Measurements from ENCODE around the gene TNPO2. TPM values are rescaled to one million over a fixed set of nuclear protein-coding genes. Genes with fewer than 3 reads are reported as not detected.
A peak's percentile ranks its signal among the peaks of the same experiment; 100 is the strongest.

The TNPO2 gene
- total RNA-seq: 10 to 100 TPM; 46.0 to 73.0 (median 70.8) TPM

GRCh38 chr19:12723641-12724426 is at the start of gene TNPO2:
Gene TNPO2, minus strand, starts transcription at chr19:12723932. Its CDS starts 2,955 bp downstream, at chr19:12720977.
- no peak for DNase-seq (ENCODE audit: low spot score in 2 of 2)
- Histone ChIP-seq H3K9me3 (no peaks in the 10 kb centered on the region), H3K4me1 (peaks cover 0 to 4% of the 10 kb centered on the region in 2 donors), H3K27me3 (no peaks in the 10 kb centered on the region), H3K4me3 (peak within 1 kb of the TSS; percentile 77 to 97 (median 81)), H3K36me3 (no peaks in the 10 kb centered on the region), H3K27ac (peak within 1 kb of the TSS; percentile 86 to 95)
- intact Hi-C loops (cut with DNase I; ENCODE audit: low total_unique reads): no loop called here
- TF ChIP-seq POLR2AphosphoS5 (IDR thresholded peaks at IDR 0.05): no peak
- no peak for TF ChIP-seq POLR2A (IDR thresholded peaks at IDR 0.05)
- TF ChIP-seq, protein P1, sequence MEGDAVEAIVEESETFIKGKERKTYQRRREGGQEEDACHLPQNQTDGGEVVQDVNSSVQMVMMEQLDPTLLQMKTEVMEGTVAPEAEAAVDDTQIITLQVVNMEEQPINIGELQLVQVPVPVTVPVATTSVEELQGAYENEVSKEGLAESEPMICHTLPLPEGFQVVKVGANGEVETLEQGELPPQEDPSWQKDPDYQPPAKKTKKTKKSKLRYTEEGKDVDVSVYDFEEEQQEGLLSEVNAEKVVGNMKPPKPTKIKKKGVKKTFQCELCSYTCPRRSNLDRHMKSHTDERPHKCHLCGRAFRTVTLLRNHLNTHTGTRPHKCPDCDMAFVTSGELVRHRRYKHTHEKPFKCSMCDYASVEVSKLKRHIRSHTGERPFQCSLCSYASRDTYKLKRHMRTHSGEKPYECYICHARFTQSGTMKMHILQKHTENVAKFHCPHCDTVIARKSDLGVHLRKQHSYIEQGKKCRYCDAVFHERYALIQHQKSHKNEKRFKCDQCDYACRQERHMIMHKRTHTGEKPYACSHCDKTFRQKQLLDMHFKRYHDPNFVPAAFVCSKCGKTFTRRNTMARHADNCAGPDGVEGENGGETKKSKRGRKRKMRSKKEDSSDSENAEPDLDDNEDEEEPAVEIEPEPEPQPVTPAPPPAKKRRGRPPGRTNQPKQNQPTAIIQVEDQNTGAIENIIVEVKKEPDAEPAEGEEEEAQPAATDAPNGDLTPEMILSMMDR (IDR thresholded peaks at IDR 0.05): no peak

GRCh38 chr19:12772323-12772722 is 48.6 kb upstream of the TNPO2 start:
- no peak overlapping the region for H3K27ac ChIP-seq
- DNase-seq (ENCODE audit: low spot score in 2 of 2): no peak
- H3K4me1 ChIP-seq: no peaks in the 10 kb centered on the region
- no peaks in the 10 kb centered on the region for H3K9me3 ChIP-seq
- no peaks in the 10 kb centered on the region for H3K36me3 ChIP-seq
- no peaks in the 10 kb centered on the region for H3K27me3 ChIP-seq
- TF ChIP-seq, protein P1 (IDR thresholded peaks at IDR 0.05): no peak
- no peak for TF ChIP-seq POLR2AphosphoS5 (IDR thresholded peaks at IDR 0.05)
- no peak for TF ChIP-seq POLR2A (IDR thresholded peaks at IDR 0.05)
- intact Hi-C loops (cut with DNase I; ENCODE audit: low total_unique reads): no loop called here
- no peak overlapping the region for H3K4me3 ChIP-seq

- H3K36me3 ChIP-seq: no peaks in the 10 kb centered on the region
- intact Hi-C loops (cut with DNase I; ENCODE audit: low total_unique reads): no loop called here
- TF ChIP-seq POLR2A (IDR thresholded peaks at IDR 0.05) (no peak), POLR2AphosphoS5 (IDR thresholded peaks at IDR 0.05) (no peak)
- TF ChIP-seq, protein P1 (IDR thresholded peaks at IDR 0.05): no peak
- H3K4me3 ChIP-seq: no peak overlapping the region
- H3K27me3 ChIP-seq: no peaks in the 10 kb centered on the region
- no peaks in the 10 kb centered on the region for H3K4me1 ChIP-seq
- no peak overlapping the region for H3K27ac ChIP-seq
- no peak for DNase-seq (ENCODE audit: low spot score in 2 of 2)
- no peaks in the 10 kb centered on the region for H3K9me3 ChIP-seq
Observed at GRCh38 chr19:12770922-12771321, 47.2 kb upstream of the TNPO2 start.

DNA sequence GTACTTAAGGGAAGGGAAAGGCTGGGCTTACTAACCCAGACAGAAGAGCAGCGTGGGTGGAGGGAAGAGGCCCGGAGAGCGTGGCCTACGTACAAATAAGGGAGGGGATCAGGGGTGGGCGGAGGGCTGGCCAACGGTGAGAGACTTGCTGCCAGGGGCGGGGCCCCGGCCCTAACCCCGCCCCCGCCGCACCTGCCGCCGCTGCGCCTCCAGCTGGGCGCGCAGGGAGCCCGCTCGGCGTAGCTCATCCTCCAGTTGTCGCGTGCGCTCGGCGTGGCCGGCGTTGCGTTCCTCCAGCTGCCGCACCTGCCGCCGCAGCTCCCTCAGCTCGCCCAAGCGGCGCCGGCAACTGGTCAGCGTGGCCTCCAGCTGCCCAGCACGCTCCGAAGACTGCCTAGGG is 46.0 kb upstream of the TNPO2 start:
- Histone ChIP-seq H3K27me3 (no peaks in the 10 kb centered on the region), H3K4me3 (no peak overlapping the region), H3K36me3 (no peaks in the 10 kb centered on the region), H3K9me3 (no peaks in the 10 kb centered on the region), H3K27ac (no peak overlapping the region), H3K4me1 (no peaks in the 10 kb centered on the region)
- intact Hi-C loops (cut with DNase I; ENCODE audit: low total_unique reads): loop anchor here (5.0 to 10.0 kb wide), 2 partner anchors 38 to 75 kb away; partner anchors contain the start of gene RNASEH2A
- TF ChIP-seq, protein P1 (IDR thresholded peaks at IDR 0.05): no peak
- TF ChIP-seq POLR2AphosphoS5 (IDR thresholded peaks at IDR 0.05): no peak
- no peak for TF ChIP-seq POLR2A (IDR thresholded peaks at IDR 0.05)
- DNase-seq (ENCODE audit: low spot score in 2 of 2): no peak

DNA sequence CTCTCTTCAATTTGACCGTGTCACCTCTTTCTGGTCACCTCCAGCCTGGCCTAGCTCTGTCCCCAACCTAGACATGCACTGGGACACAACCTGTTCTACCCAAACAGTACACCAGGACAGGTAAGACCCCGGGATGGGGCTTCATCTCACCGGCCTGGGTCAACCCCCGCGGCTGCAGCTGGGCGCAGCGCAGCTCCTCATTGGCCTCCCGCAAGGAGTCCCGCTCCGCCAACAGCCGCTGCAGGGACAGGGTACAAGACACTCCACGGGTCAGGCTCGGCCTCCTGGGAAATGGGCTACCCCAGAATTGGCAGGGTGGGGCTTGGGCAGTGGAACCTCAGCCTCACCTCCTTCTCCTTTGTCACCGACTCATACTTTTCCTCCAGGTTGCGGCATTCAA is 43.9 kb upstream of the TNPO2 start:
- H3K9me3 ChIP-seq: no peaks in the 10 kb centered on the region
- H3K27me3 ChIP-seq: no peaks in the 10 kb centered on the region
- no peak overlapping the region for H3K27ac ChIP-seq
- no peak for DNase-seq (ENCODE audit: low spot score in 2 of 2)
- no peaks in the 10 kb centered on the region for H3K4me1 ChIP-seq
- no peaks in the 10 kb centered on the region for H3K36me3 ChIP-seq
- intact Hi-C loops (cut with DNase I; ENCODE audit: low total_unique reads): loop anchor here (5.0 to 10.0 kb wide), 2 partner anchors 40 to 77 kb away; partner anchors contain the start of gene RNASEH2A
- no peak overlapping the region for H3K4me3 ChIP-seq
- TF ChIP-seq POLR2A (IDR thresholded peaks at IDR 0.05): no peak
- TF ChIP-seq, protein P1 (IDR thresholded peaks at IDR 0.05): no peak
- no peak for TF ChIP-seq POLR2AphosphoS5 (IDR thresholded peaks at IDR 0.05)
